AG04450 (cell line): ENCODE results near the gene C17orf100. TPM values are rescaled to one million over a fixed set of nuclear protein-coding genes. Genes with fewer than 3 reads are reported as not detected.

Experiments
- CTCF ChIA-PET: fragments of 300-600, 350-600 bp; formaldehyde crosslinking; extraction: SDS; loops from one replicate; lab custom pipeline; 2022; ENCODE audit warnings: antibody characterized with exemption, inconsistent platforms; lab: Charles Lee
- POLR2A ChIA-PET: fragments of 350-600 bp; formaldehyde crosslinking; extraction: SDS; loops from one replicate; lab custom pipeline; 2021; ENCODE audit warnings: antibody characterized with exemption, inconsistent platforms; lab: Yijun Ruan, JAX
- DNase-seq: peaks from one replicate; pipeline ENCODE4 v3.0.0-alpha.2; 2011; ENCODE audit warnings: low read depth, low spot score
- H3K27ac ChIP-seq: one replicate; pipeline ENCODE4 v1.5.1; 2012; ENCODE audit warnings: low read depth, low read length, control low read depth
- H3K27me3 ChIP-seq: one replicate; pipeline ENCODE4 v1.6.0; 2012; ENCODE audit warnings: low read length; ENCODE audit not compliant: control insufficient read depth, insufficient read depth
- H3K4me3 ChIP-seq: 2 replicates; pipeline ENCODE4 v1.5.1; 2011; ENCODE audit warnings: mild to moderate bottlenecking, low read depth, low read length, control low read depth
- H3K9me3 ChIP-seq: 2 replicates; pipeline ENCODE4 v1.5.1; 2012; ENCODE audit warnings: low read length; ENCODE audit not compliant: control insufficient read depth, insufficient read depth
- polyA plus RNA-seq: library from polyadenylated mRNA; depleted of rRNA; stranded (reverse); fragments of >200 nt; gene quantifications from 2 replicates; pipeline ENCODE4 v1.2.3, GENCODE V29; 2011
- TF ChIP-seq, protein P1 (sequence below): IDR thresholded peaks from 2 replicates; pipeline ENCODE4 v1.5.1; 2011; ENCODE audit warnings: low read depth, low read length, control low read depth, inconsistent platforms

Gene C17orf100
- polyA plus RNA-seq, 1 experiment, result 1.8 TPM

DNA sequence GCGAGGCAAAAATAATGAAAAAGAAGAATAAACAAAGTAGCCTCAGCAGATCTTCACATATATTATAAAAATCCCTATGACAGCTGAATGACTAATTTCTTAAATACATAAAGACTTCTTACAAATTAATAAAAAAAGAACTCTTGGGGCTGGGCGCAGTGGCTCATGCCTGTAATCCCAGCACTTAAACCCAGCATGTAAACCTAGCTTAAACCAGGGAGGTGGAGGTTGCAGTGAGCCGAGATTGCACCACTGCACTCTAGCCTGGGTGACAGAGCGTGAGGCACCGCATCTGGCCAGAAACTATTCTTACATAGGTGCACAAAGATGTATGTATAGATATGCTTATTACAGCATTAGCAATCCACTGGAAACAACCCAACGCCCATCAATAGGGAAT, 27.7 kb downstream of the C17orf100 start:
- ChIA-PET CTCF (interaction anchor here (0.7 to 1.2 kb wide), 2 partner anchors 13 to 233 kb away, joined by 3 to 4 read pairs; no protein-coding TSS in a partner anchor), POLR2A (no interaction called here)
- Histone ChIP-seq H3K4me3 (no peak overlapping the region), H3K27ac (no peak overlapping the region), H3K9me3 (no peaks in the 10 kb centered on the region), H3K27me3 (peaks cover 12% of the 10 kb centered on the region)
- DNase-seq, result no peak
- TF ChIP-seq, protein P1, sequence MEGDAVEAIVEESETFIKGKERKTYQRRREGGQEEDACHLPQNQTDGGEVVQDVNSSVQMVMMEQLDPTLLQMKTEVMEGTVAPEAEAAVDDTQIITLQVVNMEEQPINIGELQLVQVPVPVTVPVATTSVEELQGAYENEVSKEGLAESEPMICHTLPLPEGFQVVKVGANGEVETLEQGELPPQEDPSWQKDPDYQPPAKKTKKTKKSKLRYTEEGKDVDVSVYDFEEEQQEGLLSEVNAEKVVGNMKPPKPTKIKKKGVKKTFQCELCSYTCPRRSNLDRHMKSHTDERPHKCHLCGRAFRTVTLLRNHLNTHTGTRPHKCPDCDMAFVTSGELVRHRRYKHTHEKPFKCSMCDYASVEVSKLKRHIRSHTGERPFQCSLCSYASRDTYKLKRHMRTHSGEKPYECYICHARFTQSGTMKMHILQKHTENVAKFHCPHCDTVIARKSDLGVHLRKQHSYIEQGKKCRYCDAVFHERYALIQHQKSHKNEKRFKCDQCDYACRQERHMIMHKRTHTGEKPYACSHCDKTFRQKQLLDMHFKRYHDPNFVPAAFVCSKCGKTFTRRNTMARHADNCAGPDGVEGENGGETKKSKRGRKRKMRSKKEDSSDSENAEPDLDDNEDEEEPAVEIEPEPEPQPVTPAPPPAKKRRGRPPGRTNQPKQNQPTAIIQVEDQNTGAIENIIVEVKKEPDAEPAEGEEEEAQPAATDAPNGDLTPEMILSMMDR, result no peak

DNA sequence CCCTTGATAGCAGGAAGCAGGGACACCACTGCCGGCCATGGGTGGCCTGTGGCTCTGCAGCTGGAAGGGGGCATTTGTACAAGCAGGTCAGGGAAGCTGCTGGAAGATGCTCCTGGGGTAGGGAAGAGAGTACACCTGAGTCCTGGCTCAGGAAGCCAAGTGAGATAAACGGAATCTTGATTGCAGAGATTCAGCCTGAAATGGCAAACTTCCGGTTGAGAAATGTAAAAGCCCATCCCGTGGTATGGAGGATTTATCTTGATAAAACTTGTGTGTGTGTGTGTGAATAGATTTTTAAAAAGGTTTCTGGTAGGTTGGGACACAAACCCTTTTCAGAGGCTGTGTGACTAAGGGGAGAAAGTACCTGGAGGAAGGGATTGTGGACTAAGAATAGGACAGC, 29.6 kb downstream of the C17orf100 start:
- no peak for DNase-seq
- POLR2A ChIA-PET, result no interaction called here

DNA sequence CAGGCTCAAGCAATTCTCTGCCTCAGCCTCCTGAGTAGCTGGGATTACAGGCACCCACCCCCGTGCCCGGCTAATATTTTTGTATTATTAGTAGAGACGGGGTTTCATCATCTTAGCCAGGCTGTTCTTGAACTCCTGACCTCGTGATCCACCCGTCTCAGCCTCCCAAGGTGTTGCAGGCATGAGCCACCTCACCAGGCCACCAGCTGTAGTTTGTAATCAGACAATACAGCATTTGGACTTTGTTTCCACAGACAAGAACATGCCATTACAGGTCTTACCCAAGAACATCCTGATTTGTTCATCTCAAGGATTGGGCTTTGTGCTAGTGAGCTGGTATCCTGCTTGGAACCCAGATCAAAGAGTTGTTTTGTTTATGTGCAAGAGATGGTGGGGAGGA, 30.1 kb downstream of the C17orf100 start:
- ChIA-PET POLR2A (no interaction called here), CTCF (interaction anchor here (0.8 to 1.6 kb wide), 2 partner anchors 15 to 323 kb away, joined by 4 to 7 read pairs; no protein-coding TSS in a partner anchor)
- no peak for DNase-seq
- Histone ChIP-seq H3K4me3 (no peak overlapping the region), H3K9me3 (no peaks in the 10 kb centered on the region), H3K27me3 (peaks cover 14% of the 10 kb centered on the region), H3K27ac (no peak overlapping the region)
- TF ChIP-seq, protein P1, result no peak

More for the DNA sequence above, 29.6 kb downstream of the C17orf100 start:
- TF ChIP-seq, protein P1, result no peak
- CTCF ChIA-PET, result interaction anchor here (1.6 kb wide), 1 partner anchor 323 kb away, joined by 4 read pairs; no protein-coding TSS in a partner anchor
- H3K27me3 ChIP-seq, result peaks cover 14% of the 10 kb centered on the region
- H3K27ac ChIP-seq, result no peak overlapping the region
- no peak overlapping the region for H3K4me3 ChIP-seq
- no peaks in the 10 kb centered on the region for H3K9me3 ChIP-seq

DNA sequence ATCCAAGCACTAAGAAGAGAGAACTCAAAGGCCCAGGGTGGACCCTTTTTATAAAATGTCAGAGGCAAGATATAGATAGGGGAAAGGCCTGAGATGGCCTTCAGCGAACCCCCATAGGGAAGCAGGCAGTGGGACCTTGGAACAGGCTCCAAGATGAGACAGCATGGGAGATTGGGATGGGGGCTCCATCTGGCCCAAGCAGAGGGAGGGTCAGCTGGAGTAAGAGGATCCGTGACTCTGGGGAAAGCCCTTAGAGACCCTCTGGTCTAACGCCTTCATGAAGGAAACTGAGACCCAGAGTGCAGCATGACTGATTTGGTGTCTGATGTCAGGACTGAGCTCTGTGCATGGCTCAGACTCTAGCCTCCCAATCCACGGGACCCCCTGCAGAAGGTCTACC, 30.8 kb downstream of the C17orf100 start:
- POLR2A ChIA-PET, result no interaction called here
- CTCF ChIA-PET, result interaction anchor here (0.8 to 1.6 kb wide), 3 partner anchors 16 to 322 kb away, joined by 3 to 7 read pairs (median 4); no protein-coding TSS in a partner anchor
- H3K27ac ChIP-seq, result no peak overlapping the region
- H3K4me3 ChIP-seq, result no peak overlapping the region
- H3K27me3 ChIP-seq, result peaks cover 9% of the 10 kb centered on the region
- DNase-seq, result no peak
- H3K9me3 ChIP-seq, result no peaks in the 10 kb centered on the region
- TF ChIP-seq, protein P1, result no peak

DNA sequence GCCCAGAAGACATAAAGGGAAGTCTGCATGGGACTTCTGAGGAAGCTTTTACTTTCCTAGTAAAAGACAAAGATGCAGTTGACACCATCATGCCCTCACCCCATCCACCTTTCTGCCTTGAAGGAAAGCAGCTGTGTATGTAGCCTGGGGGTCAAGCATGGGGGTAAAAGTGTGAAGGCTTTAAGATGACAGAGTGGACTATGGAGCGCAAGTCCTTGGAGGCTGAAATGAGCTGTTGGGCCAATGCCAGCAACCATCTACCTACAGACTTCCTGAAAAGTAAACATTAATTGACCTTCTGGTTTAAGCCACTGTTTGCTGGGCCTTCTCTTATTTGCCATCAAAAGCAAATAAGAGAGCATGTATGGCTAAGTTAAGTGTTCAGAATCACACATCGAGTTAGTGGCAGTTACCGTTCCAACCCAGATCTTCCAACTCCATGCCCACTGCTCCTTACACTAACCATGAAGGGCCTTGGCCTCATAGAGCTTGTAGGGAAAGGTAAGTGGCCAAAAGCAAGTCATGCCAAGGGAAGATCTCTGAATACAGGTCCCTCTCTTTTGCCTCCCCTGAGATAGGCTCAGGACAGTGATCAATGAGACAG, 31.6 kb downstream of the C17orf100 start:
- no peak for DNase-seq
- TF ChIP-seq, protein P1, result no peak
- Histone ChIP-seq H3K27me3 (peaks cover 7% of the 10 kb centered on the region), H3K4me3 (no peak overlapping the region), H3K27ac (no peak overlapping the region), H3K9me3 (no peaks in the 10 kb centered on the region)
- ChIA-PET CTCF (interaction anchor here (0.9 to 1.4 kb wide), 2 partner anchors 18 to 339 kb away, joined by 3 to 4 read pairs; no protein-coding TSS in a partner anchor), POLR2A (no interaction called here)
